G401.6 (cell line): ENCODE data around the gene MAP4K5.
A peak's percentile ranks its signal among the peaks of the same experiment; 100 is the strongest.
"Not testable (repeated sequence)": the region's sequence is repeated elsewhere in the genome, so short reads cannot be mapped to it uniquely, and the experiment has no call there.

Experiments used
- FAIRE-seq: peaks from 2 replicates; lab custom pipeline; 2012; peaks lifted over from hg19 to GRCh38; lab: Jason Lieb, UNC

The MAP4K5 gene

GRCh38 chr14:50532502-50533240 lies at the start of gene MAP4K5:
Gene MAP4K5, minus strand, starts transcription at chr14:50532569. Its CDS starts 520 bp downstream, at chr14:50532049.
- peak; percentile 3 for FAIRE-seq

GRCh38 chr14:50578433-50578832 lies 46.1 kb upstream of the MAP4K5 start:
- no peak for FAIRE-seq

GRCh38 chr14:50577982-50578381 lies 45.6 kb upstream of the MAP4K5 start:
- no peak for FAIRE-seq

GRCh38 chr14:50575769-50576168 lies 43.4 kb upstream of the MAP4K5 start:
- no peak for FAIRE-seq

- no peak for FAIRE-seq
These were observed 41.5 kb upstream of the MAP4K5 start for GRCh38 chr14:50573862-50574261.

GRCh38 chr14:50569714-50570274 lies 37.4 kb upstream of the MAP4K5 start:
- FAIRE-seq, result no peak

- FAIRE-seq, result no peak
These were observed 30.5 kb upstream of the MAP4K5 start for GRCh38 chr14:50562841-50563240.

- no peak for FAIRE-seq
These were observed 28.5 kb upstream of the MAP4K5 start for GRCh38 chr14:50560931-50561285.

- FAIRE-seq, result no peak
These were observed 27.9 kb upstream of the MAP4K5 start, which contains the start of gene ATL1 for GRCh38 chr14:50559990-50560930. Gene ATL1, plus strand, starts transcription at chr14:50560145. Its CDS starts 121 bp downstream, at chr14:50560266.

GRCh38 chr14:50552796-50553195 lies 20.4 kb upstream of the MAP4K5 start:
- FAIRE-seq, result not testable (repeated sequence)

- no peak for FAIRE-seq
These were observed 19.5 kb upstream of the MAP4K5 start for GRCh38 chr14:50551877-50552276.

GRCh38 chr14:50550294-50550693 lies 17.9 kb upstream of the MAP4K5 start:
- no peak for FAIRE-seq

- FAIRE-seq, result no peak
These were observed 13.2 kb upstream of the MAP4K5 start for GRCh38 chr14:50545618-50546017.

GRCh38 chr14:50544911-50545310 lies 12.5 kb upstream of the MAP4K5 start:
- FAIRE-seq, result no peak

GRCh38 chr14:50542941-50543418 lies 10.6 kb upstream of the MAP4K5 start:
- FAIRE-seq, result peak; percentile 65

- FAIRE-seq, result no peak
These were observed 8.8 kb upstream of the MAP4K5 start for GRCh38 chr14:50541159-50541567.

- FAIRE-seq, result no peak
These were observed 6.7 kb upstream of the MAP4K5 start for GRCh38 chr14:50539051-50539450.

GRCh38 chr14:50538034-50538433 lies 5.7 kb upstream of the MAP4K5 start:
- not testable (repeated sequence) for FAIRE-seq

- FAIRE-seq, result no peak
These were observed 2.6 kb upstream of the MAP4K5 start for GRCh38 chr14:50534997-50535396.

- FAIRE-seq, result no peak
These were observed 2.0 kb upstream of the MAP4K5 start for GRCh38 chr14:50534416-50534815.

GRCh38 chr14:50533806-50534205 lies 1.4 kb upstream of the MAP4K5 start:
- FAIRE-seq, result no peak

GRCh38 chr14:50533241-50533705 lies 904 bp upstream of the MAP4K5 start:
- no peak for FAIRE-seq
